ENCODE measurements around the gene FPGS. TPM values are rescaled to one million over a fixed set of nuclear protein-coding genes. Genes with fewer than 3 reads are reported as not detected.
A peak's percentile ranks its signal among the peaks of the same experiment; 100 is the strongest.

The FPGS gene
- total RNA-seq, 1 donor from 2014 or later: 69.7 TPM

DNA sequence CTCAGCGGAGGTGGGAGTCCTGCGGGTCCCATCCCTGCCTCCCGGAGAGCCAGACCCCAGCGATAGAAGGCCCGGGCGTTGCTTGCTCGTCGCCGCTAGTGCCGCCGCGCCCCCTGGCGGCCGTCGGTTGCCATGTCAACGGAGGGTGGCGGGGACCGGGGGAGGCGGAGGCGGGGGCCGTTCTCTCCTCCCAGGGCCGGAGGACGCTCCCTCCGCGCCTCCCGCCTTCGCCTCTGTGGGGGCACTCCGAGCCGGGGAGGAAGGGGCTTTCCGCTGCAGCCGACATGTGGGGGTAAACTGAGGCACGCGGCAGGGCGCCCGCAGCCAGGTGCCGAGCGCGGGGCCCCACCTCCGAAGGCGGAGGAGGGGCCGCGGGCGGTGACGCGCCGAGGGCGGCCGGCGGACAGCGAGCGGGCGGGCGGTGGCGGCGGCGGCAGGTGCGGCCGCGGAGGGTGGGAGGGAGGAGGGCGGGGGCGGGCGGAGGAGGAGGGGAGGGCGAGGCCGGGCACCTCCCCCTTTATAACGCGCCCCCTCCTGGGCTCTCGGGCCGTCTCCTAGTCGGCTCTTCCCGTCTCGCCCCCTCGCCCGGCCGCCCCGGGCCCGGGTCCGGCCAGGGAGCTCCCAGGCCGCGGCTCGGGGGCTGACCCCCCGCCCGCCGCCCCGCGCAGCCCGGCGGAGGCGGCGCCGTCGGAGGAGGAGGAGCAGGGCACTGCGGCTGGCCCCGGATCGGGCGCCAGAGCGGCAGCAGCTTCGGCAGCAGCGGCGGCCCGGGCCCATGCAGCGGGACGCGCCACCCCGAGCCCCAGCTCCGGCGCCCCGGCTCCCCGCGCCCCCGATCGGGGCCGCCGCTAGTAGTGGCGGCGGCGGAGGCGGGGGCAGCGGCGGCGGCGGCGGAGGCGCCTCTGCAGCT, 17.4 kb upstream of the FPGS start:
- DNase-seq (ENCODE audit: low spot score): peak; percentile 93
- peak; percentile 78 for ATAC-seq
- intact Hi-C loops (cut with DNase I): loop anchor here (2.0 kb wide), 1 partner anchor 48 kb away; no protein-coding TSS in a partner anchor

DNA sequence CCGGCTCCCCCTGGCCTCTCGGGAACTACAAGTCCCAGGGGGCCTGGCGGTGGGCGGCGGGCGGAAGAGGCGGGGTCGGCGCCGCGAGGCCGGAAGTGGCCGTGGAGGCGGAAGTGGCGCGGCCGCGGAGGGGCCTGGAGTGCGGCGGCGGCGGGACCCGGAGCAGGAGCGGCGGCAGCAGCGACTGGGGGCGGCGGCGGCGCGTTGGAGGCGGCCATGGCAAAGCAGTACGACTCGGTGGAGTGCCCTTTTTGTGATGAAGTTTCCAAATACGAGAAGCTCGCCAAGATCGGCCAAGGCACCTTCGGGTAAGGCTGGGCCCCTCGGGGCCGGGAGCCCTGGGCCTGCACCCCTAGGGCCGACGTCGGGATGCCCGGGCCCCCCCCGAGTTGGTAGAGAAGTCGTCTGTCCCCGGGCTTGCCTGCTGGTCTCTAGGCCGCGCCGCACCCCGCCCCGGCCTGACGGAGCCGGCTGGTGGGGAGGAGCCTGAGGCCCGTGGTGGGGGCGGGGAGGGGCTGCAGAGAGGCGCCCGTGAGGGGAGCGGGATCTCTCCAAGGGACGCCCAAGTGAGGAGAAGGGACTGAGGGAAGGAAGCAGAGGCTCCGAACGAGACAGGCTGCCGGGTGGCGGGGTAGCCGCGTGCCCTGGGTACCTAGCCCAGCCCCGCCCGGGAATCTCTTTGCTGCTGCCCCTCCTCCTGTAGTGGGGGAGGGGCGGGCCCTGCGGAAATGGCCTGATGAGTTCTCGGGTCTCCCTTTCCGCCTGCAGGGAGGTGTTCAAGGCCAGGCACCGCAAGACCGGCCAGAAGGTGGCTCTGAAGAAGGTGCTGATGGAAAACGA, 16.5 kb upstream of the FPGS start, which contains the start of gene CDK9:
Gene CDK9 (plus strand): TSS at position 102 of the 840 bp plus-strand sequence. CDS start 115 bp downstream, at position 217.
- DNase-seq (ENCODE audit: low spot score) (peak; percentile 95), ATAC-seq (peak; percentile 76)
- intact Hi-C loops (cut with DNase I): loop anchor here (2.0 kb wide), 1 partner anchor 49 kb away; no protein-coding TSS in a partner anchor

DNA sequence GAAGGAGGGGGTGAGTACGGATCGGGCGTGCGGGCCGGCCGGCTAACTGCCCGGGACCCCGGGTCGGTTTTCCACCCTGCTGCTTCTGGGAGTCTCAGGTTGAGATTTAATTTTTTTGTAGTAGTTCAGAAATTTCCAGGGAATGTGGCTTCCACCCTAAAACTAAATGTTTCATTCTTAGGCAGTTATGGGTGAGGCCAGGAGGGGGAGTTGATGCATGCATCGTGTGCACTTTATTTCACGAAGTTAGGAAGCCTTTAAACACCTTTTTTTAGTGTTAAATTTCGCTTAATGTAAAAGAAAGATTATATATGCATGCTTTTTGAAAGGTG, 15.9 kb upstream of the FPGS start:
- DNase-seq (ENCODE audit: low spot score) (no peak), ATAC-seq (no peak)
- intact Hi-C loops (cut with DNase I): no loop called here

DNA sequence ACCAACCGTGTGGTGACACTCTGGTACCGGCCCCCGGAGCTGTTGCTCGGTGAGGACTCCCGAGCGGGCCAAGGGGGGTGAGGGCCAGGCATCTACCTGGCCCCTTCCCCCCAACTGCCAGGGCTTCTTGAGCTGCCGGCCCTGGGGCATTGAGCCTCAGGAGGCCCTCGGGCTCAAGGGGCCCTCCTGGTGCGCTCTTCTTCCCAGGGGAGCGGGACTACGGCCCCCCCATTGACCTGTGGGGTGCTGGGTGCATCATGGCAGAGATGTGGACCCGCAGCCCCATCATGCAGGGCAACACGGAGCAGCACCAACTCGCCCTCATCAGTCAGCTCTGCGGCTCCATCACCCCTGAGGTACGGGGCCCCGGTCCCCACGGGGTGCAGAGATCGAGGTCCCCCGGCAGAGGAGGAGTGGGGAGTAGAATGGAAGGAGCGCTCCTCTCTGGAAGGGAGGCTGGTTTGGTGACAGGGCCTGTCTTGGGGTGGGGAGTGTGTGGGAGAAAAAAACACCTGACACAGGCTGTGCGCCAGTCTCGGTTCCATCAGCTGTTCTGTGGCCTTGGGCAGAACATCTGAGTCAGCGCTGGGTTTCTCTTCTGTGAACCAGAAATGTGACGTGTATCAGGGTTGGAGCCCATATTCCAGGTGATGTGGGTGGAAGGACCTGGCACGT, 14.2 kb upstream of the FPGS start:
- ATAC-seq: no peak

DNA sequence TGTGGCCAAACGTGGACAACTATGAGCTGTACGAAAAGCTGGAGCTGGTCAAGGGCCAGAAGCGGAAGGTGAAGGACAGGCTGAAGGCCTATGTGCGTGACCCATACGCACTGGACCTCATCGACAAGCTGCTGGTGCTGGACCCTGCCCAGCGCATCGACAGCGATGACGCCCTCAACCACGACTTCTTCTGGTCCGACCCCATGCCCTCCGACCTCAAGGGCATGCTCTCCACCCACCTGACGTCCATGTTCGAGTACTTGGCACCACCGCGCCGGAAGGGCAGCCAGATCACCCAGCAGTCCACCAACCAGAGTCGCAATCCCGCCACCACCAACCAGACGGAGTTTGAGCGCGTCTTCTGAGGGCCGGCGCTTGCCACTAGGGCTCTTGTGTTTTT, 13.5 kb upstream of the FPGS start:
- DNase-seq (ENCODE audit: low spot score): no peak
- ATAC-seq: no peak
- intact Hi-C loops (cut with DNase I): no loop called here

More for the DNA sequence above, 14.2 kb upstream of the FPGS start:
- no peak for DNase-seq (ENCODE audit: low spot score)
- intact Hi-C loops (cut with DNase I): no loop called here

DNA sequence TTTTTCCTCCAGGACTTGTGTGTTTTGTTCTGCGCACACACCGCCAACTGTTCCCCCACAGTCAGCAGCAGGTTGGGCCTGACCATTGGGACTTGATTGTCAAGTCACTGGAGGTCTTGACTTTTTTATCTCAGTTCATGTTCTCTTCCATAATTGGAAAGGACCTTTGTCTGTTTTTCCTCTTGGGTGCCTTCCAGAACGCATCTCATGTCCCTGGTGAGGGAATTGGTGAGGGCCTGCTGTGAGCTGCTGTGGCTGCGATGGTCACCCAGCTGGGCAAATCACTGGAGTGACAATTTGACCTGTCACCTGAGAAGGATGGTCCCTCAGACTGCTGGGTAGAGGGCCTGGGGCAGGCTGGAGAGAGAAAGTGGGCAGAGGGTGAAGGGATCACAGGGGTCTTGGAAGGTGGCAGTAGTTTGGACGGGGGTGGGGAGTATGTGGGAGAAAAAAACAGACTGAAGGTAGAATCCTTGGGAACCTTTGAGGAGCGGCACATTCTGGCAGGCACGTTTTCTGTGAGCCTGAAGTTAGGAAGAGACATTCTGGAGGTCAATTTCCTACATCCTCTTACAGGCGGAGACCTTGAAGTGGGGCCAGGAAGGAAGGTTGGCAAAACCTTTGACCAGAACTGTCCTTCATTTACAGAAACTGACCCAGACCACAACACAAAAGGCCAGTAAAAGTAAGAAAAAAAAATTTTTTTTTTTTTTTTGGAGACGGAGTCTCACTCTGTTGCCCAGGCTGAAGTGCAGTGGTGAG, 12.4 kb upstream of the FPGS start:
- no peak for DNase-seq (ENCODE audit: low spot score)
- no peak for ATAC-seq
- intact Hi-C loops (cut with DNase I): no loop called here

DNA sequence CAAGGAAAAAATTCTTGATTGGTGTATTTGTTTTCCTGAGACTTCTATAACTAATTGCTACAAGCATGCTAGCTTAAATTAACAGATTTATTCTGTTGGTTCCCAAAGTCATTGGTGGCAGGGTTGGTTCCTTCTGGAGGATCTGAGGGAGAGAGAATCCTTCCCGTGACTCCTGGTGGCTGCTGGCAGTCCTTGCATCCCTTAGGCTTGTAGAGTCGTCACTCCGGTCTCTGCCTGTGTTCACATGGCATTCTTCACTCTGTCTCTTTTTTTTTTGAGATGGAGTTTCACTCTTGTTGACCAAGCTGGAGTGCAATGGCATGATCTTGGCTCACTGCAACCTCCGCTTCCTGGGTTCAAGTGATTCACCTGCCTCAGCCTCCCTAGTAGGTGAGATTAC, 11.6 kb upstream of the FPGS start:
- ATAC-seq: no peak
- DNase-seq (ENCODE audit: low spot score): no peak
- intact Hi-C loops (cut with DNase I): no loop called here

DNA sequence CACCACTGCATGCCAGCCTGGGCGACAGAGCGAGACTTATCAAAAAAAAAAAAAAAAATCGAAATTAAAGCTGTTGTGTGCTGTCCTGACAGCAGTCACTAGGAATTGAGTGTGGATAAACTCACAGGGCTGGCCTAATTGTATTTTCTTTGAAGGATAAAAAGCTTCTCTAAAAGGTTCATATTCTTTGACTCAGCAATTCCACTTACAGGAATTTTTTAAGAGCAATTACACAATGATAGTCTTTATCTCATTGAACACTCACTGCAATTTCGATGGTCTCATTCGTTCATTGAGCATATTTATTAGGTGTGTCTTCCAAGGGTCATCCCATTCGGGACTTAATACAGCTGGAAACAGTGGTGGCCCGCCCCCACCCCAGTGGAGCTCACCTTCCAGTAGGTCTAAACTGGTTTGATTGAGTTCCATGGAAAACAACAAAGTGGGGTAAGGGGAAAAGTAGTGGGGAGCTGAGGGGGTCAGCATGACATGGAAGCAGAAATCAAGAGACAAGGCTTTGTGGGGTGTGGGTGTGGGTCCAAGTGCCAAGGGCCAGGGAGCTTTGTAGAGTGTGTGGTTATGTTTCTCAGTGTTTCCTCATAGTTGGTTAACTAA, 10.2 kb upstream of the FPGS start:
- DNase-seq (ENCODE audit: low spot score) (no peak), ATAC-seq (no peak)
- intact Hi-C loops (cut with DNase I): no loop called here

DNA sequence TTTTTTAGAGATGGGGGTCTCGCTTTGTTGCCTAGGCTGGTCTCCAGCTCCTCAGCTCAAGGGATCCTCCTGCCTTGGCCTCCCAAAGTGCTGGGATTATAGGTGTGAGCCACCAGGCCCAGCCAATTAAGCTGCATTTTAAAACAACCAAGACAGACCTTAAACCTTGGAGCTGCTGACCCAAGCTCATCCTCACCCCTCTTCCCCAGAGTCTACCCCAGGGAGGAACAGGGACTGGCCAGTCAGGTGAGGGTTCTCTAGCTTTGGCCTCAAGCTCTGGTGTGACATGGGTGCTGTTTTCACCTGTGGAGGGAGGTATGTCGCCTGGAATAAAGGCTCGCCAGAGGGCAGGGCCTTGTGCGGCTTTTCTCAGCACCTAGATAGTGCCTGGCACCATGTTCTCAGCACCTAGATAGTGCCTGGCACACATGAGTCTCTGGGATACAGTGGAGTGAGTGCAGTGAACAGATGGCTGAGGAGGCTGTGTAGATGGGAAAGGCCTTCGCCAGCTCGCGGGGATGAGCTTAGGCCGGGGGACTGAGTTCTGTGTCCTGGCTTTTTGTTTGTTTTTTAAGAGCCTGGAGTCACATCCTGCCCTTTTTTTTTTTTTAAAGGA, 9.5 kb upstream of the FPGS start:
- ATAC-seq: no peak
- DNase-seq (ENCODE audit: low spot score): no peak

DNA sequence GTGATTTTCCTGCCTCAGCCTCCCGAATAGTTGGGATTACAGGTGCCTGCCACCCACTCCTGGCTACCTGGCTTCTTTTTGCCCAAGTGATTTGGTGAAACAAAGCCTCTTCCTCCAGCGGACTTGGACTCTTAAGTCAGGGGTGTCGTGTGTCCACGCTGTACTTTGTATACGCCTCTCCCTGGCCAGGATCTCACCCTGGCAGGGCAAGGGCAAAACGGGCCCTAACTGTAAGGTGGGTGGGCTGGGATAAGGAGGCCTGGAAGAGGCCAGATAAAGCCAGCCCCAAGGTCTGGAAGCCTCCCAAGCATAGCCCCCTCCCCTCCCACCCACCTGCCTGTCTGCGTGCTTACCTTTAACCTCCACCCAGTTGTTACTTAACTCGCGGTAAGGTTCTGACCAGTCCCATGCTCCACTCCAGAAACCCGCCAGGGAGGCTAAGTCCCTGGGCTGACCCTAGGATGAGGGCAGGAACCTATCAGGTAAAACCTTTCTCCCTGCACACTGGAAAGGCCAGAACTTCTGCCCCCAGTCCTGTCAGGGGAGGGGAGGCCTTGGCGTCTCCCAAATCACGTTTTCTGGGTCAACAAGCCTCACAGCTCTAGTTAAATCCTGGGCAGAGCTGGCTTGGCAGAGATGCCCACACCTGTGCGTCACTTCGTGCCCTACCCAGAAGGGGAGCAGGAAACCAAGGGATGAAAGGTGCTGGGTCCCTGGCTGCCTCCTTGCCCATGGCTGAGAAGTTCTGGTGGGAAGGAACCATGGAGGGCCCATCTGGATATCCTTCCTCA, 8.5 kb upstream of the FPGS start:
- ATAC-seq (no peak), DNase-seq (ENCODE audit: low spot score) (no peak)
- intact Hi-C loops (cut with DNase I): no loop called here

More for the DNA sequence above, 9.5 kb upstream of the FPGS start:
- intact Hi-C loops (cut with DNase I): no loop called here

DNA sequence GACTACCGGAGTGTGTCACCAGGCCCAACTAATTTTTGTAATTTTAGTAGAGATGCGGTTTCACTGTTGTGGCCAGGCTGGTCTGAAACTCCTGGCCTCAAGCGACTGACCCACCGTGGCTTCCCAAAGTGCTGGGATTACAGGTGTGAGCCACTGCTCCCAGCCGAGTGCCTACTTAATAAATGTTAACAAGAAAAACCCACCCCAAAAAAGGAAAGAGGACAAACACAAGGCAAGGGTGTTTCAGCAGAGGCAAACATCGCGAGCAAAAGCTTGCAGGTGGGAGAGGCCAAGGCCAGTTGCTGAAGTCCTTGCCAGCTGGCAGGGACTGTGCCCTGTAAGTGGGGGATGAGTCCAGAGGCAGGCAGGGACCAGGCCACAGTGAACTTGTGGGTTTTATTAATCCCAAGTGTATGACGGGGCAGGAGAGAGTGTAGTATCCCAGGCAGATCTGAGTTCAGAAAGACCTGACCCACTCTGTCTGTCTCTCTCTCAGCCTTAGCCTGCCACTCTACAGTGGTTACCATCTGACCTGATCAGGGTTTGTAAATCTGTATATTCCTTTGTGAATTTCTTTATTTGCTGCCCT, 6.4 kb upstream of the FPGS start:
- ATAC-seq: peak; percentile 56
- no peak for DNase-seq (ENCODE audit: low spot score)
- intact Hi-C loops (cut with DNase I): no loop called here

DNA sequence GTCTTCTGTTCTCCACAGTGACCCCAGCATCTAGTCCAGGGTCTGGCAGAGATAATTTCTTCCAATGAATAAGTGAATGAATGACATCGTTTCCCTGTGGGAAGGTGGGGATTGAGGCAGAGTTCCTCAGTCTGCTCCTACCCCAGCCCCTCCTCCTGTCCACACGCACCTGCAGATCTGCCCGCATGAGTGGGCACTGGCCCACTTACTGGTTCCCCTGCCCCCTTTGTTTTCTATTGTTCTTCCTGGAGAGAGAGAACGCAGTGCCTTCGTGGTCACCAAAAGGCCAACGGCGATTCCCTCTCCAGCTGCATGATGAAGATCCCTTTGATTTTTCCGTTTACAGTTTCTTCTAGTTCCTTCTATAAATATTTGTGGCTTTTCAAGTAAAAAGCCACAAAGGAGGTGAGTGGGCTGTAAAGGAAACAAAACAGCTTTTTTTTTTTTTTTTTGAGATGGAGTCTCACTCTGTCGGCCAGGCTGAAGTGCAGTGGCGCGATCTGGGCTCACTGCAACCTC, 5.8 kb upstream of the FPGS start:
- ATAC-seq (no peak), DNase-seq (ENCODE audit: low spot score) (no peak)
- intact Hi-C loops (cut with DNase I): no loop called here

DNA sequence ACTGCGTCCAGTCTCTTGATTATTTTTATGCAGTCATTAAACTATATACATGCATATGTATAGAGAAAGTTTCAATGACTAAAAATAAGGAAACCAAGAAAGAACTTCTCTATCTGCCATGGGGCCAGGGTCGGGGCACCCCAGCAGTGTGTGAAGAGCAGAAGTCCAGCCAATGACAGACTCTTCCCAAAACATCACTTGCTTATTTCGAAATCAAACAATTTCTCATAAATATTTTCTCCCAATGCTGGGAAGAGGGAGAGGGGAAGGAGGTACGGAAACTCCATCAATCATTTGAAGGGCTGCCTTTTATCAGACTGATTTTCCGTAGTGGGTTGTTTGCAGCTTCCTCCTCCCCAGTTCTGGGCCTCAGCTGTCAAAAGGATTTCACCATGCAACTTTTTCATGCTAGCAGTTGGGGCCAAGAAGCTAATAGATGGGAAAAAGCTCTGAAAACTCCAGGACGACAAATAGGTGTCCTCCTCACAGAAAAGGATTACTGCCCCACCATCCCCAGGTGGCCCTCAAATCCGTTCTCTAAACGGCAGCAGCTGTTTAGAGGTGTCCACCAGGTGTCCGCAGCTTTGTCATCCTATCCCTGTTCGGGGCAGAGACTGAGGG, 617 bp upstream of the FPGS start:
- intact Hi-C loops (cut with DNase I): no loop called here
- no peak for DNase-seq (ENCODE audit: low spot score)
- peak; percentile 64 for ATAC-seq

DNA sequence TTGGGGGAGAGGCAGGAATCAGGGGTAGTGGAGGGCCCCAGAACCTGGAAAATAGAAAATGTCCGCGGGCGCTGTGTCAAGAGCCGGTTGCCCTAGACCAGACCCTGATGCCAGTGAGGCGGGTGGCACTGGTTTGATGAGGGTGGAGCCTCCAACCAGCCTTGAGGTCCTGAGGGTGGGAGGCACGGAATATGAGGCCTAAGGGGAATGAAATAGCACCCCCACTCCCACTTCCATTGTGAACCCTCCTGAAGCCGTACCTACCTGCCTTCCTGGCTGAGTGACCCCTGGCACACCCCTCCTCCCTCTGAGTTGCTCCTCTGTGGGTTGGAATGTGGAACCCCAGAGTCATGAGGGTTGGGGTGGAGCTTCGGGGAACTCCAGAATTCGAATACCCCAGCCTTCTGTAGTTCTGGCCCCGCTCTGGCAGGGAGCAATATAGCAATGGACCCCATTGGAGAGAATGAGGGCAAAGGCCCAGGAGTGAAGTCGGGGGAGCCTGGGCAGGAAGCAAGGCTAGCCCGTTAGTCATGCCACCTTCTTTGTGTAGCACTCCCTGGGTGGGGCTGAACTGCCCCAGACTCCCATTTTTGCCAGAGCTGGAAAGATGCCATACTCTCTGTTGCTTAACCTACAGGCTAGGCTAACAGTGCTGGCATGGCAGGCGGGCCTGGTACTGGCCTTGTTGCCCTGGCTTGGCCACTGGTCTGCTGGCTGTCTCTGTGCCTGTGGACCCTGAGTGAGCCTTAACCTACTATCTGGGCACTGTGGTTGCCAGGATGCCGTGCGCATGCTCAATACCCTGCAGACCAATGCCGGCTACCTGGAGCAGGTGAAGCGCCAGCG, 1.0 kb downstream of the FPGS start:
- intact Hi-C loops (cut with DNase I): no loop called here
- no peak for DNase-seq (ENCODE audit: low spot score)
- peak; percentile 2 for ATAC-seq

DNA sequence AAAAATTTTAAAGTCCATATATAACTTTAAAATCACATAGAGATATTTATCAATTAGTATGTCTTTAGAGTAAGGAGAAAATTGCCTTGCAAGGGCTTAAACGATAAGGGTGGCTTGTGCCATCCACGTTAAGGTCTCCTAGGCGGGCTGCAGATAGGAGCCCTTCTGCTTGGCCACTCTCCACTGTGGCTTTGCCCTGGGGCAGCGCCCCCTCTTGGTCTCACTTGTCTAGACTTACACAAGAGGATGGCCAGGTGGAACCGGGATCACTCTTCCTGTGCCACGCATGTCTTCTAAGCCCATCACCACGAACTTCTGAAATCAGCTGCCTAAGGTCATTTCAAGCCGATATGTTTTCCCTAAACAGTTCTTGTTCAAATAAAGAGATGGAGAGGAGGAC, 2.9 kb downstream of the FPGS start:
- ATAC-seq: no peak
- intact Hi-C loops (cut with DNase I): no loop called here
- DNase-seq (ENCODE audit: low spot score): no peak

Measured in sciatic nerve (tissue), 2 donors.